Tibial nerve (tissue), 3 donors: ENCODE measurements around the gene ZNF821.

ENCODE experiments used
- POLR2A ChIP-seq, 2 donors: fragments of 450-650 bp; IDR thresholded peaks; one replicate each; pipeline ENCODE4 v1.6.1; 2017; ENCODE audit warnings: antibody characterized with exemption in 2 of 2, mild to moderate bottlenecking in 2 of 2, moderate library complexity in 2 of 2
- TF ChIP-seq, protein P1 (sequence below), 5 experiments: fragments of 200-600 bp in 3 of 5; fragments of 450-650 bp in 2 of 5; sonication (generic) in 3 of 5; IDR thresholded peaks; one replicate each; pipeline ENCODE4 v1.5.1; 2016 to 2019; ENCODE audit warnings: antibody characterized with exemption in 5 of 5, mild to moderate bottlenecking in 3 of 5, moderate library complexity in 2 of 5

DNA sequence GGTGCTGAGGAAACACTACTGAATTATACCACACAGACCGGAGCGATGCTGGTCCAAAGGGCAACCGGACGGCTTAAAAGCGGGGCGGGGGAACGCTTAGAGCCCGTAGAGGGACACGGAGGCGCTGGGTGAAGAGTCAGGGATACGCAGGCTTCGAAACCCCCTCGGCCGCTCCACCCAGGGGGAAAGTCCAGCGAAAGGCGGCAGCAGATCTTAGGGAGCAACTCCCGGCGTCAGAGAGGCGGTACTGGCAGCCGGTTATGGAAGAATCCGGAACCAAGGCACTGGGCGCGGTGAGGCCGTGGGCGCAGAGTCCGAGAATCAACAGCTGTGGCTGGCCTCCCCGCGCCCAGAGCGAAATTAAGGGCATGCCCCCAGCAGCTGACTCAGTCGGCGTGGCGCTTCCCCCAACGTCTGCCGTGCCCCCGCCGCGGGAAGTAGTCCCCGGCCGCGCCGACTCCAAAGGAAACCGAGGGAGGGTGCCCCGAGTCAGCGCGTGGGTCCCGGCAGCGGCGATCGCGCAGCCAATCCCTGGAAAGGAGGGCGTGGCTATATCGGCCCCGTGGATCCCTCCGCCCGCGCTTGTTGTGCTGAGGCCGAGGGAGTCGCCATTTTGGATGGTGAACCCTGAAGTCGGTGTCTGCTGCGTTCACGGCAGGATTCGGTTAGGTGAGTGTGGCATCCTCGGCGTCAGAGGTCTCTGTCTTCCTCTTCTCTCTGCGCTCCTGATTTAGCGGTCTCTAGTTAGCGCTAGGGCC lies 11.1 kb upstream of the ZNF821 start, which contains the start of gene IST1:
- TF ChIP-seq, protein P1, sequence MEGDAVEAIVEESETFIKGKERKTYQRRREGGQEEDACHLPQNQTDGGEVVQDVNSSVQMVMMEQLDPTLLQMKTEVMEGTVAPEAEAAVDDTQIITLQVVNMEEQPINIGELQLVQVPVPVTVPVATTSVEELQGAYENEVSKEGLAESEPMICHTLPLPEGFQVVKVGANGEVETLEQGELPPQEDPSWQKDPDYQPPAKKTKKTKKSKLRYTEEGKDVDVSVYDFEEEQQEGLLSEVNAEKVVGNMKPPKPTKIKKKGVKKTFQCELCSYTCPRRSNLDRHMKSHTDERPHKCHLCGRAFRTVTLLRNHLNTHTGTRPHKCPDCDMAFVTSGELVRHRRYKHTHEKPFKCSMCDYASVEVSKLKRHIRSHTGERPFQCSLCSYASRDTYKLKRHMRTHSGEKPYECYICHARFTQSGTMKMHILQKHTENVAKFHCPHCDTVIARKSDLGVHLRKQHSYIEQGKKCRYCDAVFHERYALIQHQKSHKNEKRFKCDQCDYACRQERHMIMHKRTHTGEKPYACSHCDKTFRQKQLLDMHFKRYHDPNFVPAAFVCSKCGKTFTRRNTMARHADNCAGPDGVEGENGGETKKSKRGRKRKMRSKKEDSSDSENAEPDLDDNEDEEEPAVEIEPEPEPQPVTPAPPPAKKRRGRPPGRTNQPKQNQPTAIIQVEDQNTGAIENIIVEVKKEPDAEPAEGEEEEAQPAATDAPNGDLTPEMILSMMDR (IDR thresholded peaks at IDR 0.05), result peak in 2 of 5 experiments; percentile 27 to 30
- TF ChIP-seq POLR2A (IDR thresholded peaks at IDR 0.05), result peak; percentile 82 to 94
